Measurements from ENCODE around the gene CYBB.

DNA sequence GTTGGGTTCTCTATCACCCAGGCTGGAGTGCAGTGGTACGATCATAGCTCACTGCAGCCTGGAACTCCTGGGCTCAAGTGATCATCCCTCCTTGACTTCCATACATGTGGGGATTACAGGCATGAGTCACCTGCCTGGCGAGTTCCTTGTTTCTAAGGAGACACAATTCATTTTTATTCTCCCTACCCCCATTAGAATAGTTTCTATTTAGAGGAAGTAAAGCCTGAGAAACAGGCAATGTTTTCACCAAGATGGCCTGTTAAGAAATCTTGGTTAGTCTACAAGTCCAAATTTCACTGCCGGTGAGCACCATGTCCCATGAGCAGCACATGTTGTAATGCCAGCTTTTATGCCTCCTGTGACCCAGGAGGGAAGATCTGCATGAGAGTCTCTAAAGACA lies 5.7 kb downstream of the CYBB start:
- TF ChIP-seq, protein P1, sequence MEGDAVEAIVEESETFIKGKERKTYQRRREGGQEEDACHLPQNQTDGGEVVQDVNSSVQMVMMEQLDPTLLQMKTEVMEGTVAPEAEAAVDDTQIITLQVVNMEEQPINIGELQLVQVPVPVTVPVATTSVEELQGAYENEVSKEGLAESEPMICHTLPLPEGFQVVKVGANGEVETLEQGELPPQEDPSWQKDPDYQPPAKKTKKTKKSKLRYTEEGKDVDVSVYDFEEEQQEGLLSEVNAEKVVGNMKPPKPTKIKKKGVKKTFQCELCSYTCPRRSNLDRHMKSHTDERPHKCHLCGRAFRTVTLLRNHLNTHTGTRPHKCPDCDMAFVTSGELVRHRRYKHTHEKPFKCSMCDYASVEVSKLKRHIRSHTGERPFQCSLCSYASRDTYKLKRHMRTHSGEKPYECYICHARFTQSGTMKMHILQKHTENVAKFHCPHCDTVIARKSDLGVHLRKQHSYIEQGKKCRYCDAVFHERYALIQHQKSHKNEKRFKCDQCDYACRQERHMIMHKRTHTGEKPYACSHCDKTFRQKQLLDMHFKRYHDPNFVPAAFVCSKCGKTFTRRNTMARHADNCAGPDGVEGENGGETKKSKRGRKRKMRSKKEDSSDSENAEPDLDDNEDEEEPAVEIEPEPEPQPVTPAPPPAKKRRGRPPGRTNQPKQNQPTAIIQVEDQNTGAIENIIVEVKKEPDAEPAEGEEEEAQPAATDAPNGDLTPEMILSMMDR (IDR thresholded peaks at IDR 0.05), result no peak
- TF ChIP-seq POLR2AphosphoS5 (IDR thresholded peaks at IDR 0.05; ENCODE audit: low read depth, low read length), result no peak
- TF ChIP-seq, protein P2, sequence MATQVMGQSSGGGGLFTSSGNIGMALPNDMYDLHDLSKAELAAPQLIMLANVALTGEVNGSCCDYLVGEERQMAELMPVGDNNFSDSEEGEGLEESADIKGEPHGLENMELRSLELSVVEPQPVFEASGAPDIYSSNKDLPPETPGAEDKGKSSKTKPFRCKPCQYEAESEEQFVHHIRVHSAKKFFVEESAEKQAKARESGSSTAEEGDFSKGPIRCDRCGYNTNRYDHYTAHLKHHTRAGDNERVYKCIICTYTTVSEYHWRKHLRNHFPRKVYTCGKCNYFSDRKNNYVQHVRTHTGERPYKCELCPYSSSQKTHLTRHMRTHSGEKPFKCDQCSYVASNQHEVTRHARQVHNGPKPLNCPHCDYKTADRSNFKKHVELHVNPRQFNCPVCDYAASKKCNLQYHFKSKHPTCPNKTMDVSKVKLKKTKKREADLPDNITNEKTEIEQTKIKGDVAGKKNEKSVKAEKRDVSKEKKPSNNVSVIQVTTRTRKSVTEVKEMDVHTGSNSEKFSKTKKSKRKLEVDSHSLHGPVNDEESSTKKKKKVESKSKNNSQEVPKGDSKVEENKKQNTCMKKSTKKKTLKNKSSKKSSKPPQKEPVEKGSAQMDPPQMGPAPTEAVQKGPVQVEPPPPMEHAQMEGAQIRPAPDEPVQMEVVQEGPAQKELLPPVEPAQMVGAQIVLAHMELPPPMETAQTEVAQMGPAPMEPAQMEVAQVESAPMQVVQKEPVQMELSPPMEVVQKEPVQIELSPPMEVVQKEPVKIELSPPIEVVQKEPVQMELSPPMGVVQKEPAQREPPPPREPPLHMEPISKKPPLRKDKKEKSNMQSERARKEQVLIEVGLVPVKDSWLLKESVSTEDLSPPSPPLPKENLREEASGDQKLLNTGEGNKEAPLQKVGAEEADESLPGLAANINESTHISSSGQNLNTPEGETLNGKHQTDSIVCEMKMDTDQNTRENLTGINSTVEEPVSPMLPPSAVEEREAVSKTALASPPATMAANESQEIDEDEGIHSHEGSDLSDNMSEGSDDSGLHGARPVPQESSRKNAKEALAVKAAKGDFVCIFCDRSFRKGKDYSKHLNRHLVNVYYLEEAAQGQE (IDR thresholded peaks at IDR 0.05; ENCODE audit: insufficient read depth in 1 of 2, low read depth in 2 of 2, low read length in 1 of 2), result no peak
- TF ChIP-seq SIN3A (IDR thresholded peaks at IDR 0.05; ENCODE audit: borderline replicate concordance, insufficient read depth, low read depth, low read length), result no peak

Measured in Panc1 (cell line).